Measurements from ENCODE around the gene PPHLN1. TPM values are rescaled to one million over a fixed set of nuclear protein-coding genes. Genes with fewer than 3 reads are reported as not detected.

The PPHLN1 gene, protein sequence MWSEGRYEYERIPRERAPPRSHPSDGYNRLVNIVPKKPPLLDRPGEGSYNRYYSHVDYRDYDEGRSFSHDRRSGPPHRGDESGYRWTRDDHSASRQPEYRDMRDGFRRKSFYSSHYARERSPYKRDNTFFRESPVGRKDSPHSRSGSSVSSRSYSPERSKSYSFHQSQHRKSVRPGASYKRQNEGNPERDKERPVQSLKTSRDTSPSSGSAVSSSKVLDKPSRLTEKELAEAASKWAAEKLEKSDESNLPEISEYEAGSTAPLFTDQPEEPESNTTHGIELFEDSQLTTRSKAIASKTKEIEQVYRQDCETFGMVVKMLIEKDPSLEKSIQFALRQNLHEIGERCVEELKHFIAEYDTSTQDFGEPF
- 39.2 and 51.5 TPM in 2 replicates for total RNA-seq

DNA sequence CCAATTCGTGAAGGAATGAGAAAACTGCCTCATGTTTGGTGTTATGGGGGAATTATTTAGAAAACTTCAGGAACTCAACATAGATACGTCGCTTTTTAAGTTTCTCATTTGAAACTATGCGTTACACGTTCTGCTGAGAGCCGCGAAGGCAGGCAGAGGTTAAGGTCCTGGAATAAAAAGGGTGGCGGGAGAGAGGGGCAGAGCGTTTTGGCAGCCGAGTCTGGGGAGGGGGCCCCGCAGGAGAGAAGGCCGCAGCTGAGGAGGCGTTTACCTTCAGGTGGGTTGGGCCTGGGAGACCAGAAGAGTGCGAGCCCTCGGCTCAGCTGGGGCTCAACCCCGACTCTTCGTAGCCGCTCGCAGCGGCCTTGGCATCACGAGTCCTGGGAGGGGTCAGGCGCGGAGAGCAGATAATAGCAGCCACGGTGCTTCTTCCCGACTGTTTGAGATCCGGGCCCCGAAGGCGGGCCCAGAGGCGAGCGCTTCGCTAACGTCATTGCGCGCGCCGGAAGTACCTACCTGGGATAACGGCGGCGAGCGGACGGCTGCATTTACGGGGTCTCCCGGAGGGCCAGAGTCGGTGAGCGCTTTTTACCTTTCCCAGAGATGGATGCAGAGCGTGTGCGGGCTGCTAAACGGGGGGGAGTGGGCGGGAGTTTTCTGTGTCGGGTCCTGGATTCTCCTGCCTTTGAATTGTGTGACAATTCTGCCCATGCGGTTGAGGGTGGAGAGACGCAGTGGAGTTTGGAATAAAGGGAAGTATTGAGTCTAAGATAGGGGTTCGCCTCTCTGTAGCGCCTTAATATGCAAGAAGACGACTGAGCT, at the start of gene PPHLN1, which contains the start of gene ZCRB1:
Gene PPHLN1, plus strand, starts transcription at position 515 of the 822 bp plus-strand sequence. CDS start 9,736 bp downstream, outside the sequence.
Gene ZCRB1, minus strand, starts transcription at position 442 of the 822 bp plus-strand sequence. CDS start 1,992 bp downstream, outside the sequence.

Other genes starting within 250 kb of the PPHLN1 start
- 7.4 and 13.1 TPM in 2 replicates for gene GXYLT1, start 181.3 kb upstream of the PPHLN1 start, total RNA-seq
- gene YAF2, start 87.9 kb upstream of the PPHLN1 start, total RNA-seq = 10.7 and 12.6 TPM in 2 replicates
- gene ZCRB1, start 73 bp upstream of the PPHLN1 start, total RNA-seq = 12.8 and 21.5 TPM in 2 replicates

All from cardiac atrium fibroblast (primary cell).